Measurements from ENCODE around the gene CNPY1.

DNA sequence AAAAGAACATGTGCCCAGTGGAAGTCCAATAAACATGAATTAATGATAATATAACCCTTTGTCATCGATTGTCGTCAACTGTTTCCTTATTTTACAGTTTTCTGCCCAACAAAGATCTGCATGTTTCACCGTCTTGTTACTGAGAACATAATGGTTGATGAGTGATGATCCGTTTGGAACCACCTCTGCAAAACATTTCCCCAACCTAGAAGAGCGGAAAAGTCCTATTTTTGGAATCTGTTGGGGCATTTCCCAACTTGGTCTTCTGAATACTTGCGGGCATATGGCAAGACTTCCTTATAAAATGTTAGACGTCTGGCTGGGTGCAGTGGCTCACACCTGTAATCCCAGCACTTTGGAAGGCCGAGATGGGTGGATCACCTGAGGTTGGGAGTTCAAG lies 32.1 kb downstream of the CNPY1 start:
- no peak for TF ChIP-seq SRSF1 (IDR thresholded peaks at IDR 0.05; ENCODE audit: low read depth, low read length)
- no peak for TF ChIP-seq SIN3A (IDR thresholded peaks at IDR 0.05; ENCODE audit: borderline replicate concordance in 2 of 2, control insufficient read depth in 1 of 2, low read depth in 2 of 2, low read length in 2 of 2)
- no peak for TF ChIP-seq POLR2A (conservative IDR thresholded peaks at IDR 0.05)
- no peak for TF ChIP-seq TAF7 (tag; IDR thresholded peaks at IDR 0.05)
- TF ChIP-seq ARNT (IDR thresholded peaks at IDR 0.05): no peak
- TF ChIP-seq TCF7L2 (IDR thresholded peaks at IDR 0.05; ENCODE audit: low read depth, low read length): no peak
- TF ChIP-seq, protein P1, sequence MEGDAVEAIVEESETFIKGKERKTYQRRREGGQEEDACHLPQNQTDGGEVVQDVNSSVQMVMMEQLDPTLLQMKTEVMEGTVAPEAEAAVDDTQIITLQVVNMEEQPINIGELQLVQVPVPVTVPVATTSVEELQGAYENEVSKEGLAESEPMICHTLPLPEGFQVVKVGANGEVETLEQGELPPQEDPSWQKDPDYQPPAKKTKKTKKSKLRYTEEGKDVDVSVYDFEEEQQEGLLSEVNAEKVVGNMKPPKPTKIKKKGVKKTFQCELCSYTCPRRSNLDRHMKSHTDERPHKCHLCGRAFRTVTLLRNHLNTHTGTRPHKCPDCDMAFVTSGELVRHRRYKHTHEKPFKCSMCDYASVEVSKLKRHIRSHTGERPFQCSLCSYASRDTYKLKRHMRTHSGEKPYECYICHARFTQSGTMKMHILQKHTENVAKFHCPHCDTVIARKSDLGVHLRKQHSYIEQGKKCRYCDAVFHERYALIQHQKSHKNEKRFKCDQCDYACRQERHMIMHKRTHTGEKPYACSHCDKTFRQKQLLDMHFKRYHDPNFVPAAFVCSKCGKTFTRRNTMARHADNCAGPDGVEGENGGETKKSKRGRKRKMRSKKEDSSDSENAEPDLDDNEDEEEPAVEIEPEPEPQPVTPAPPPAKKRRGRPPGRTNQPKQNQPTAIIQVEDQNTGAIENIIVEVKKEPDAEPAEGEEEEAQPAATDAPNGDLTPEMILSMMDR (IDR thresholded peaks at IDR 0.05 in 2 of 3, conservative IDR thresholded peaks at IDR 0.05 in 1 of 3; ENCODE audit: insufficient read depth in 2 of 3, low read depth in 1 of 3, low read length in 3 of 3): no peak
- TF ChIP-seq, protein P2, sequence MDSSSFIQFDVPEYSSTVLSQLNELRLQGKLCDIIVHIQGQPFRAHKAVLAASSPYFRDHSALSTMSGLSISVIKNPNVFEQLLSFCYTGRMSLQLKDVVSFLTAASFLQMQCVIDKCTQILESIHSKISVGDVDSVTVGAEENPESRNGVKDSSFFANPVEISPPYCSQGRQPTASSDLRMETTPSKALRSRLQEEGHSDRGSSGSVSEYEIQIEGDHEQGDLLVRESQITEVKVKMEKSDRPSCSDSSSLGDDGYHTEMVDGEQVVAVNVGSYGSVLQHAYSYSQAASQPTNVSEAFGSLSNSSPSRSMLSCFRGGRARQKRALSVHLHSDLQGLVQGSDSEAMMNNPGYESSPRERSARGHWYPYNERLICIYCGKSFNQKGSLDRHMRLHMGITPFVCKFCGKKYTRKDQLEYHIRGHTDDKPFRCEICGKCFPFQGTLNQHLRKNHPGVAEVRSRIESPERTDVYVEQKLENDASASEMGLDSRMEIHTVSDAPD (CRISPR knock-in tag; IDR thresholded peaks at IDR 0.05): no peak
- TF ChIP-seq EGR1 (conservative IDR thresholded peaks at IDR 0.05): no peak
- no peak for TF ChIP-seq POLR2AphosphoS5 (IDR thresholded peaks at IDR 0.05; ENCODE audit: control insufficient read depth, insufficient read depth, low read depth, low read length)
- no peak for TF ChIP-seq ZKSCAN1 (IDR thresholded peaks at IDR 0.05; ENCODE audit: low read depth, low read length)

Data from K562 (cell line).